PC-9 (cell line): ENCODE data around the gene TMEM43. TPM values are rescaled to one million over a fixed set of nuclear protein-coding genes. Genes with fewer than 3 reads are reported as not detected.
A peak's percentile ranks its signal among the peaks of the same experiment; 100 is the strongest.

Source experiments
- BruUV-seq: library from RNA; stranded (reverse); fragments of 400-500 nt; replicated peaks from 2 replicates; lab custom pipeline; 2021; lab: Mats Ljungman, UMichigan
- CTCF ChIA-PET: fragments of 300-600 bp; sonication (Branson Sonifier 250); formaldehyde crosslinking; loops from one replicate; lab custom pipeline; 2022; ENCODE audit warnings: antibody characterized with exemption; lab: Charles Lee
- POLR2A ChIA-PET: fragments of 300-600 bp; sonication (Branson Sonifier 250); formaldehyde crosslinking; loops from one replicate; lab custom pipeline; 2022; ENCODE audit warnings: antibody characterized with exemption; ENCODE audit not compliant: unreplicated experiment; lab: Charles Lee
- DNase-seq, 2 experiments: peaks; one replicate each; pipeline versions ENCODE4 v3.0.0 to v3.0.0-alpha.2; 2015 to 2022; ENCODE audit warnings: mixed read lengths in 1 of 2
- H2AFZ ChIP-seq: fragments of 200-600 bp; sonication (generic); 2 replicates; pipeline ENCODE4 v1.8.1; 2017; ENCODE audit warnings: antibody characterized with exemption
- H3F3A ChIP-seq: fragments of 200-600 bp; sonication (generic); 2 replicates; pipeline ENCODE4 v1.8.1; 2017; ENCODE audit warnings: antibody characterized with exemption, mild to moderate bottlenecking, low read depth; ENCODE audit not compliant: insufficient read depth
- H3K27ac ChIP-seq: fragments of 200-600 bp; sonication (generic); 2 replicates; pipeline ENCODE4 v1.6.1; 2016; ENCODE audit warnings: mixed run types
- H3K27me3 ChIP-seq: fragments of 200-600 bp; sonication (generic); 2 replicates; pipeline ENCODE4 v1.6.1; 2016; ENCODE audit warnings: low read depth, mixed run types; ENCODE audit not compliant: insufficient read depth
- H3K36me3 ChIP-seq: fragments of 200-600 bp; sonication (generic); 2 replicates; pipeline ENCODE4 v1.6.1; 2016; ENCODE audit warnings: low read depth, mixed run types
- H3K4me1 ChIP-seq: fragments of 200-600 bp; sonication (generic); replicated peaks from 2 replicates; pipeline ENCODE4 v1.6.1; 2016; ENCODE audit warnings: mixed run types; ENCODE audit not compliant: insufficient read depth
- H3K4me2 ChIP-seq: fragments of 200-600 bp; sonication (generic); 2 replicates; pipeline ENCODE4 v1.6.1; 2017; ENCODE audit warnings: mixed run types
- H3K4me3 ChIP-seq: fragments of 200-600 bp; sonication (generic); 2 replicates; pipeline ENCODE4 v1.6.1; 2016; ENCODE audit warnings: mixed run types
- H3K79me2 ChIP-seq: fragments of 200-600 bp; sonication (generic); 2 replicates; pipeline ENCODE4 v1.6.1; 2017; ENCODE audit warnings: low read depth, mixed run types
- H3K9me2 ChIP-seq: fragments of 200-600 bp; sonication (generic); 2 replicates; pipeline ENCODE4 v1.8.1; 2017; ENCODE audit warnings: mild to moderate bottlenecking; ENCODE audit not compliant: insufficient read depth
- H3K9me3 ChIP-seq: fragments of 200-600 bp; sonication (generic); 2 replicates; pipeline ENCODE4 v1.8.1; 2016; ENCODE audit warnings: low read depth; ENCODE audit not compliant: insufficient read depth
- H4K20me1 ChIP-seq: fragments of 200-600 bp; sonication (generic); 2 replicates; pipeline ENCODE4 v1.8.1; 2017; ENCODE audit not compliant: insufficient read depth
- EZH2 ChIP-seq: fragments of 200-600 bp; sonication (generic); IDR thresholded peaks from 2 replicates; pipeline ENCODE4 v1.8.0; 2017; ENCODE audit warnings: antibody characterized with exemption, low read depth
- intact Hi-C: fragments of 100-400 bp; cut with micrococcal nuclease; formaldehyde crosslinking; loops from one replicate; pipeline ENCODE4 v1.10.0; 2022; ENCODE audit not compliant: unreplicated experiment
- total RNA-seq: library from RNA; stranded (reverse); gene quantifications from 2 replicates; pipeline ENCODE4 v1.2.3, GENCODE V29; 2021
- TF ChIP-seq, protein P1 (sequence below): fragments of 200-600 bp; sonication (generic); conservative IDR thresholded peaks from 2 replicates; pipeline ENCODE4 v1.6.1; 2017; ENCODE audit warnings: mixed run types, antibody characterized with exemption, mild to moderate bottlenecking, moderate library complexity

TMEM43 gene
- total RNA-seq, 1 experiment from 2014 or later = 64.7 TPM

DNA sequence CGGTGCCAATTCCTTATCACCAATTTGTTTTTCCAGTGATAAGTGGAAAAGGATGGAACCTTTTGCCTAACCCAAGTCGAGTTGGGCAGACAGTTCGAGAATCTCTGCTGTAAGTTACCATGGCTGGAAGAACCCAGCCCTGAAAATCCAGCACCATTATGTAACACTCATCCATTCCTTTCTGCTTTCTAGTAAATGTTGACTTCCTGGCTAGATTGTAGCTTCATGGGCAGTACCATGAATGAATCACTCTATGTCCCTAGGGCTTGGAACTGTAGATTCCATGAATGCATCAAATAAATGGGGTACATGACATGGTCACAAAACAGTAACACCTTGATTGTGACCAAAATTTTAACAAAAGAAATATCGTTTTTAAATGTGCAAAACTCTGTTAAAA is 14.2 kb upstream of the TMEM43 start:
- ChIA-PET CTCF (no interaction called here), POLR2A (no interaction called here)
- H3F3A ChIP-seq = no peaks in the 10 kb centered on the region
- H3K4me2 ChIP-seq = no peak overlapping the region
- no peak for DNase-seq
- H3K4me3 ChIP-seq = no peak overlapping the region
- TF ChIP-seq, protein P1, sequence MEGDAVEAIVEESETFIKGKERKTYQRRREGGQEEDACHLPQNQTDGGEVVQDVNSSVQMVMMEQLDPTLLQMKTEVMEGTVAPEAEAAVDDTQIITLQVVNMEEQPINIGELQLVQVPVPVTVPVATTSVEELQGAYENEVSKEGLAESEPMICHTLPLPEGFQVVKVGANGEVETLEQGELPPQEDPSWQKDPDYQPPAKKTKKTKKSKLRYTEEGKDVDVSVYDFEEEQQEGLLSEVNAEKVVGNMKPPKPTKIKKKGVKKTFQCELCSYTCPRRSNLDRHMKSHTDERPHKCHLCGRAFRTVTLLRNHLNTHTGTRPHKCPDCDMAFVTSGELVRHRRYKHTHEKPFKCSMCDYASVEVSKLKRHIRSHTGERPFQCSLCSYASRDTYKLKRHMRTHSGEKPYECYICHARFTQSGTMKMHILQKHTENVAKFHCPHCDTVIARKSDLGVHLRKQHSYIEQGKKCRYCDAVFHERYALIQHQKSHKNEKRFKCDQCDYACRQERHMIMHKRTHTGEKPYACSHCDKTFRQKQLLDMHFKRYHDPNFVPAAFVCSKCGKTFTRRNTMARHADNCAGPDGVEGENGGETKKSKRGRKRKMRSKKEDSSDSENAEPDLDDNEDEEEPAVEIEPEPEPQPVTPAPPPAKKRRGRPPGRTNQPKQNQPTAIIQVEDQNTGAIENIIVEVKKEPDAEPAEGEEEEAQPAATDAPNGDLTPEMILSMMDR = no peak
- no peak for TF ChIP-seq EZH2
- H3K27me3 ChIP-seq = no peaks in the 10 kb centered on the region
- no peaks in the 10 kb centered on the region for H3K79me2 ChIP-seq
- H2AFZ ChIP-seq = no peak overlapping the region
- H3K27ac ChIP-seq = no peak overlapping the region
- no TSS peak for BruUV-seq
- no peaks in the 10 kb centered on the region for H3K9me3 ChIP-seq
- intact Hi-C loops = no loop called here
- H3K4me1 ChIP-seq = peaks cover 9% of the 10 kb centered on the region
- H3K36me3 ChIP-seq = peaks cover 31% of the 10 kb centered on the region; the same call in 1 of the 2 replicates
- no peaks in the 10 kb centered on the region for H4K20me1 ChIP-seq
- no peaks in the 10 kb centered on the region for H3K9me2 ChIP-seq

- Histone ChIP-seq H3K79me2 (no peaks in the 10 kb centered on the region; the same call in none of the 2 replicates), H3F3A (no peaks in the 10 kb centered on the region), H3K9me2 (no peaks in the 10 kb centered on the region), H3K4me2 (no peak overlapping the region), H3K9me3 (no peaks in the 10 kb centered on the region), H4K20me1 (0 out of 2 replicates have a peak, but pooled peaks cover 7% of the 10 kb centered on the region), H3K27ac (no peak overlapping the region), H3K36me3 (peaks cover 34% of the 10 kb centered on the region; the same call in 1 of the 2 replicates), H3K27me3 (no peaks in the 10 kb centered on the region), H3K4me1 (peaks cover 9% of the 10 kb centered on the region), H2AFZ (no peak overlapping the region), H3K4me3 (no peak overlapping the region)
- peak in 1 of 2 experiments; percentile 42 for DNase-seq
- no TSS peak for BruUV-seq
- ChIA-PET POLR2A (interaction anchor here (0.6 to 0.7 kb wide), 2 partner anchors 10 to 219 kb away, joined by 3 to 5 read pairs; no protein-coding TSS in a partner anchor), CTCF (interaction anchor here (2.3 kb wide), 1 partner anchor 218 kb away, joined by 27 read pairs; no protein-coding TSS in a partner anchor)
- intact Hi-C loops = loop anchor here (1.0 kb wide), 1 partner anchor 218 kb away; no protein-coding TSS in a partner anchor
- TF ChIP-seq, protein P1 = peak; percentile 62
- no peak for TF ChIP-seq EZH2
Observed at GRCh38 chr3:14113965-14114635, 10.8 kb upstream of the TMEM43 start.

- Histone ChIP-seq H3K27me3 (no peaks in the 10 kb centered on the region), H3K4me1 (peaks cover 9% of the 10 kb centered on the region), H3K9me3 (no peaks in the 10 kb centered on the region), H3K4me2 (no peak overlapping the region), H3K4me3 (no peak overlapping the region), H3K27ac (no peak overlapping the region), H3K79me2 (peaks cover 12% of the 10 kb centered on the region), H2AFZ (no peak overlapping the region), H3K36me3 (peaks cover 47% of the 10 kb centered on the region; the same call in 1 of the 2 replicates), H3F3A (0 out of 2 replicates have a peak, but pooled peaks cover 4% of the 10 kb centered on the region), H4K20me1 (0 out of 2 replicates have a peak, but pooled peaks cover 7% of the 10 kb centered on the region), H3K9me2 (no peaks in the 10 kb centered on the region)
- intact Hi-C loops = no loop called here
- no TSS peak for BruUV-seq
- TF ChIP-seq, protein P1 = no peak
- no peak for TF ChIP-seq EZH2
- ChIA-PET CTCF (no interaction called here), POLR2A (no interaction called here)
- DNase-seq = no peak
Observed at GRCh38 chr3:14117468-14118399, 7.1 kb upstream of the TMEM43 start.
